Epidermal melanocyte (primary cell): ENCODE data around the gene SH2D4B.

Source experiments
- DNase-seq: peaks from one replicate; pipeline ENCODE4 v3.0.0; 2011; ENCODE audit warnings: low spot score; ENCODE audit not compliant: insufficient read length

SH2D4B gene

GRCh38 chr10:80504158-80504811, 33.4 kb upstream of the SH2D4B start:
- no peak for DNase-seq

- no peak for DNase-seq
These were observed 32.7 kb upstream of the SH2D4B start for GRCh38 chr10:80504897-80505465.

- no peak for DNase-seq
These were observed 31.5 kb upstream of the SH2D4B start for GRCh38 chr10:80506189-80506575.

DNA sequence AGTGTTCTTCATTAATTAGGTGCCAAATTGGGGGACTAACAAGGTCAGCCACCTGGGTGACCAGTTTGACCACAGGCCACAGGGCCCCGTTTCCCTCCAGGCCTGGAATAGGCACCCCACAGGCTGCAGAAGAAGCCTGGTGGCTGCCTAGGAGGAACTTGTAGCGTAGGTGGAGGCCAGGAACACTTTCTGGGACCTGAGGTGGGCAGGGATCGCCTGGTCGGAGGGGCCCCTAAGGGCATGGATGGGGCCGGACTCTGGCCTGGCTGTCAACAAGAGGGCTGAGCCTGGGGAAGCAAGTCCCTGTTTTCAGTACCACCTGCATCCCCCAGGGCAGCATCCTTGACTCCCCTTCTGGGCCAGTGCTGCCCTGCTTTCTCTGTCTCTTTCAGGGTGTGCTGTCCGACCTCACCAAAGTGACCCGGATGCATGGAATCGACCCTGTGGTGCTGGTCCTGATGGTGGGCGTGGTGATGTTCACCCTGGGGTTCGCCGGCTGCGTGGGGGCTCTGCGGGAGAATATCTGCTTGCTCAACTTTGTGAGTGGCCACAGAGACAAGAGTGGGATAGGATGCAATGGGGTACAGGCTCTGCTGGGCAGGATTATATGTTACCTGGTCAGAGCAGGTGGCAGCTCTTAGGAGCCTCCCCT, 30.7 kb upstream of the SH2D4B start:
- no peak for DNase-seq

GRCh38 chr10:80509108-80509402, 28.6 kb upstream of the SH2D4B start:
- no peak for DNase-seq

DNA sequence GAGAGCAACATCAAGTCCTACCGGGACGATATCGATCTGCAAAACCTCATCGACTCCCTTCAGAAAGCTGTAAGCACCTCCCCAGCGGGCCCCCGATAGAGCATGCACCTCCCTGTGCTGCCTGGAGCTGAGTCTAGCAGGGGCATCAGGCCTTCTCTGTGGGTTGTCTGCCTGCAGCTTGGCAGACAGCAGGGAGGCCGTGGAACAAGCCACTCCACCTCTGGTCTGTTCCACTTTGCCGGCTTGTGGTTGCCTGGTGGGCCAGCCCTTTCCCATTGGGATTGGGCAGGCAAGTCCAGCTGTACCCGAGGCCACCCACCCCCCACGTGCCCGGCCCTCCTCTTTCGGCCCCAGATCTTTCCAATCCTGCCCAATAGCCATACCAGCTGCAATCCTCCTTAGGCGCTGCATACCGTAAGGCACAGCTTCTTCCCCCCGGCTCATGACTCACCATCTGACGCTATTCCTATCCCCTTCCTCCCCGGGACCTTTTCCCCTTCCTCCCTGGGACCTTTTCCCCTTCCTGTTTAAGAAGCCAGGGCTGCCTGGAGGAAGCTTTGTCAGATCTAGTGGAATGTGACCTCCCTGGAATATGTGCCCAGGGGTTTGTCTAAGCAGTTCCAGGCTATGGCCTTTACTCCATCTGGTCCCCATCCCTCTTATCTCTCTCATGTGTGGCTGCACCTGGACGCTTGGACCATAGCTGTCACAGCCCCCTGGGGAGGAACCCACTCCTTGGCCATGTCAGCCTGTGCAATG, 28.1 kb upstream of the SH2D4B start:
- DNase-seq = peak; percentile 59

GRCh38 chr10:80512031-80512526, 25.6 kb upstream of the SH2D4B start:
- DNase-seq = no peak

DNA sequence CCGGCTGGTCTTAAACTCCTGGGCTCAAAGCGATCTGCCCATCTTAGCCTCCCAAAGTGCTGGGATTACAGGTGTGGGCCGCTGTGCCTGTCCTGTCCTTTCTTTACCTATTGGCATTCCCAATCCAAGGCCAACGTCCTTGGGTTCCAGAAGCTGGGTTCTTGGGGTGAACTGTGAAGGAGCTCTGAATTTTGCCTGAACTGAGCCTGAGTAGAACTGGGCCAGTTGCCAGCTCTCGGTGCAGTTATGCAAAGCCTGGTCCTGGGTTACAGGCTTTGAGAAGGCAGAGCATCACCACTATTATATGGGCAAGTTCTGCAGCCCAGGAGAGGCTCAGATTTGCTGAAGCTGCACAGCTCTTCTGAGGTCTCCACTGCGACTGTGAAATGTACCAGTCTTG, 24.6 kb upstream of the SH2D4B start:
- no peak for DNase-seq

DNA sequence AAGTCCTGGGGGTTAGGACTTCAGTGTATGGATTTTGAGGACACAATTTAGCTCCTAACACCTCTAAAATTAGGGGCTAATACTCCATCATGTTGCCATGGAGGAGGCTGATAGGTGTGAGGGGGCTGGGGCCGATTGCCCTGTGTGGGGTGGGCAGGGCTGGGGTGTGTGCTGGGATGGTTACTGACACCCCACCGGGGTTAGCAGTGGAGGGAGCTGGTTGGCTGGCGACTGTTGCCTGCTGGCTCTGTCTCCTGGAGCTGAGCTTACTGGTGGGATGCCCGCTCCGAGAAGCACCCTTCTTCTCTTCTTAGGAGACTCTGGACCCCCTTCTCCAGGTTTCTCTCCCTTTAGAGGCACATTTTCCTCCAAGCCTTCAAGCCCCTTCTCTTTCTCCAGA, 22.2 kb upstream of the SH2D4B start:
- no peak for DNase-seq

DNA sequence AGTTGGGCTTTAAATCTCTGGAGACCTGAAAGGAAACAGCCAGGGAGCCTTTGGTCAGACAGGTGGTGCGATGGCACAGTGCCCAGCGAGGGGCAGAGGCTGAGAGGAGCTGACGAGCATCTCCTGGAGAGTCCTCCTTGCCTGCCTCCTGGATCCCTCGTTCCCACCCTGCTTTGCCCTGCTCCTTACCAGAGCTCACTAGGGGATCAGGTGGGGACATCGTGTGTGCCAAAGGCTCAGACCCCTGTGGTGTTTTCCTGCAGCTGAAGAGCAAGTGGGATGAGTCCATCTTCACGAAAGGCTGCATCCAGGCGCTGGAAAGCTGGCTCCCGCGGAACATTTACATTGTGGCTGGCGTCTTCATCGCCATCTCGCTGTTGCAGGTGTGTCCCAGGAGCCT, 21.8 kb upstream of the SH2D4B start:
- DNase-seq = no peak

DNA sequence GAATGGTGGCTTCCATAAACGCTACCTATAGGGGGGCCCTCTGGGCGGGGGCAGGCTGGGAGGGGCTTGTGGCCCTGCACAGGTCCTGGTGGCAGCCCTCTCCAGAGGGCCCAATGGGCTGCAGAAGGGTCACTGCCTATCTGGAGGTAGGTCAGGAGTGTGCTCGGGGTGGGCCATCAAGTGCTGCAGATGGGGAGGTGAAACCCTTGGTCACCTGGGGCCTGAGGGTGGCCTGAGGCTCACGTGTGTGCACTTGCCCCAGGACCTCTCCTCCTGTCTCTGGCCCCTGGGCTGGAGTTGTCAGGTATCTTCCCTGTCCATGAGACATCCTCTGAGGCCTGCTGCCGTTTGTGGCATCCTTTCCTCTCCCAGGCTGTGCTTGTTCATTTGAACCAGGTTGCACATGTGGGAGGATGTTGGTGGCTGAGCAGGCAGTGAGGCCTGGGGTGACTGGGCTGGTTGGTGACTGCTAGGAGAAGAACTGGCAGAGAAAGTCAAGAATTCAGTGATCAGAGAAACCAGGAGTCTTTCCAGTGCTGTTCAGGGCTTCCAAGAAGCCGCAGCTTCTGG, 21.1 kb upstream of the SH2D4B start:
- no peak for DNase-seq

- DNase-seq = no peak
These were observed 20.1 kb upstream of the SH2D4B start for GRCh38 chr10:80517416-80518142.

- no peak for DNase-seq
These were observed 19.4 kb upstream of the SH2D4B start for GRCh38 chr10:80518143-80518806.

- no peak for DNase-seq
These were observed 18.8 kb upstream of the SH2D4B start for GRCh38 chr10:80518807-80519360.

GRCh38 chr10:80519936-80520650, 17.6 kb upstream of the SH2D4B start:
- DNase-seq = no peak

DNA sequence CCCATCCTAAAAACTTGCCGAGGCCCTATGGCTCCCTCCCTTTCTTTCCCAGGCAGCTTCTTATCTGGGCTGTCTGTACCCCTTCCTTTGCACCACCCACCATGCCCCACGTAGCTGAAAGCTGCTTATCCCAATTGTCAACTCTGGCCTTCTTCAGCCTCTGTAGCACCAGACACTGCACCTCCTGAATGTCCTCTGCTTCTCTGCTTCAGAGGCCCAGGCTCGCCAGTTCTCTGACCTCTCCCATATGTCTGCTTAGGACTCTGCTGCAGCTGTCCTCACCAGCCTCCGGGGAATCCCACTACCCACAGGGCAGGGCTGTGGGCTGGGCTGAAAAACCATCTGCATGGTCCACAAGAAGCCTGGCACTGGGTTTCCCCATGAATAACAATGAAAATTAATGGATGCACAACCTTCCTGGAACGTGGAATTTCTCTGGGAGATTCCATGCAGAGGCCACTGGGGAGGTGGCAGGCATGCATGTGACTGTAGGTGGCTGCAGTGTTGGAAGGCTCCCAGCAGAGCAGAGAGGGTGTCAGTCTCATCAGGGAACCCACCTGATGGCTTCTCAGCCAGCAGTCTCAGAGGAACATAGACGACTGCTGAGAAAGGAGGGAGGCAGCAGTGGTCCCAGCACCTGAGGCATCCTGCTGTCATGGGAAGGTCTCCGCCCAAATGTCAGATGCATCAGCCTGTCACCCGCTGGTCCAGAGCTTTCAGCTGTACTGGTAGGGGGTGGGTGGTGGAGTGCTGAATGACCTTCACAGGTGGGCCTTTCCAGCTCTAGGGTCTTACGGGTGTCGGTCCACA, 16.8 kb upstream of the SH2D4B start:
- DNase-seq = no peak

GRCh38 chr10:80522756-80523363, 14.8 kb upstream of the SH2D4B start:
- no peak for DNase-seq

DNA sequence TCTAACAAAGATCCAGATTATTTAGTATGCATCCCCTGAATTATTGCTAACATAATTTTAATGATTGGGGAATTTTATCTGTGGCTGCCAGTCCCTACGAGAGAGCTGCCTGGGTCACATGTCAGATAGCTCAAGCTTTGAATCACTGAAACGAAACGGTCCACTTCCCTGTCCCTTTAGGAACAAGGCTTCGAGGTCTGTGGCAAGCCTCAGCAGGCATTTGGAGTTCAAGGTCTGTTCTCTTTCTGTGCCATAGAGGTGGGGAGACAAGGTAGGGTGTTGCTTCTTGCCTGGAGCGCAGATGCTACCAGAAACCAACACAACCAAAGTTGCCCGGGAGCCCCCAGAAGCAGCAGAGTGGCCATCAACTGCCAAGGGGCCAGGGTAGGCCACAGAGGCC, 13.9 kb upstream of the SH2D4B start:
- no peak for DNase-seq
